Measurements from ENCODE around the gene RHOB. TPM values are rescaled to one million over a fixed set of nuclear protein-coding genes. Genes with fewer than 3 reads are reported as not detected.

RHOB gene
- total RNA-seq, 4 donors from 2014 or later = 1,174 to 1,482 (median 1,322) TPM

- Histone ChIP-seq H3K4me3 (no peak overlapping the region), H3K36me3 (no peaks in the 10 kb centered on the region), H3K4me1 (peaks cover 0 to 50% (median 17%) of the 10 kb centered on the region in 3 donors), H3K27me3 (no peaks in the 10 kb centered on the region), H3K27ac (peak overlapping the region in 2 of 4 donors; percentile 45 to 67), H3K9me3 (no peaks in the 10 kb centered on the region)
- TF ChIP-seq POLR2AphosphoS5 (IDR thresholded peaks at IDR 0.05) (no peak), EP300 (IDR thresholded peaks at IDR 0.05) (no peak), POLR2A (IDR thresholded peaks at IDR 0.05) (no peak)
- TF ChIP-seq, protein P1, sequence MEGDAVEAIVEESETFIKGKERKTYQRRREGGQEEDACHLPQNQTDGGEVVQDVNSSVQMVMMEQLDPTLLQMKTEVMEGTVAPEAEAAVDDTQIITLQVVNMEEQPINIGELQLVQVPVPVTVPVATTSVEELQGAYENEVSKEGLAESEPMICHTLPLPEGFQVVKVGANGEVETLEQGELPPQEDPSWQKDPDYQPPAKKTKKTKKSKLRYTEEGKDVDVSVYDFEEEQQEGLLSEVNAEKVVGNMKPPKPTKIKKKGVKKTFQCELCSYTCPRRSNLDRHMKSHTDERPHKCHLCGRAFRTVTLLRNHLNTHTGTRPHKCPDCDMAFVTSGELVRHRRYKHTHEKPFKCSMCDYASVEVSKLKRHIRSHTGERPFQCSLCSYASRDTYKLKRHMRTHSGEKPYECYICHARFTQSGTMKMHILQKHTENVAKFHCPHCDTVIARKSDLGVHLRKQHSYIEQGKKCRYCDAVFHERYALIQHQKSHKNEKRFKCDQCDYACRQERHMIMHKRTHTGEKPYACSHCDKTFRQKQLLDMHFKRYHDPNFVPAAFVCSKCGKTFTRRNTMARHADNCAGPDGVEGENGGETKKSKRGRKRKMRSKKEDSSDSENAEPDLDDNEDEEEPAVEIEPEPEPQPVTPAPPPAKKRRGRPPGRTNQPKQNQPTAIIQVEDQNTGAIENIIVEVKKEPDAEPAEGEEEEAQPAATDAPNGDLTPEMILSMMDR (IDR thresholded peaks at IDR 0.05) = no peak
- no peak for ATAC-seq
- WGBS, 2 donors (ENCODE audit: low coverage in 1 of 2) = 82 to 100% methylated on average over 1 to 2 of the region's 7 CpGs
These were observed 38.9 kb downstream of the RHOB start for GRCh38 chr2:20485612-20486388.

GRCh38 chr2:20486571-20486970, 39.7 kb downstream of the RHOB start:
- Histone ChIP-seq H3K27ac (no peak overlapping the region), H3K4me3 (no peak overlapping the region), H3K4me1 (peaks cover 0 to 55% (median 17%) of the 10 kb centered on the region in 3 donors), H3K36me3 (no peaks in the 10 kb centered on the region), H3K9me3 (no peaks in the 10 kb centered on the region), H3K27me3 (no peaks in the 10 kb centered on the region)
- no peak for TF ChIP-seq POLR2AphosphoS5 (IDR thresholded peaks at IDR 0.05)
- TF ChIP-seq, protein P1 (IDR thresholded peaks at IDR 0.05) = no peak
- TF ChIP-seq POLR2A (IDR thresholded peaks at IDR 0.05) = no peak
- no peak for TF ChIP-seq EP300 (IDR thresholded peaks at IDR 0.05)
- ATAC-seq = no peak
- WGBS, 2 donors (ENCODE audit: low coverage in 1 of 2) = 94% methylated on average over 3 of the region's 3 CpGs; no CpG with 5 or more reads in 1 of the 2 donors

GRCh38 chr2:20487030-20487391, 40.1 kb downstream of the RHOB start:
- Histone ChIP-seq H3K27me3 (no peaks in the 10 kb centered on the region), H3K4me3 (no peak overlapping the region), H3K9me3 (no peaks in the 10 kb centered on the region), H3K4me1 (peaks cover 0 to 57% (median 15%) of the 10 kb centered on the region in 3 donors), H3K27ac (no peak overlapping the region), H3K36me3 (no peaks in the 10 kb centered on the region)
- TF ChIP-seq, protein P1 (IDR thresholded peaks at IDR 0.05) = no peak
- no peak for TF ChIP-seq EP300 (IDR thresholded peaks at IDR 0.05)
- no peak for TF ChIP-seq POLR2AphosphoS5 (IDR thresholded peaks at IDR 0.05)
- no peak for TF ChIP-seq POLR2A (IDR thresholded peaks at IDR 0.05)
- ATAC-seq = no peak
- WGBS, 2 donors (ENCODE audit: low coverage in 1 of 2) = 100% methylated on average over 1 of the region's 3 CpGs; no CpG with 5 or more reads in 1 of the 2 donors

DNA sequence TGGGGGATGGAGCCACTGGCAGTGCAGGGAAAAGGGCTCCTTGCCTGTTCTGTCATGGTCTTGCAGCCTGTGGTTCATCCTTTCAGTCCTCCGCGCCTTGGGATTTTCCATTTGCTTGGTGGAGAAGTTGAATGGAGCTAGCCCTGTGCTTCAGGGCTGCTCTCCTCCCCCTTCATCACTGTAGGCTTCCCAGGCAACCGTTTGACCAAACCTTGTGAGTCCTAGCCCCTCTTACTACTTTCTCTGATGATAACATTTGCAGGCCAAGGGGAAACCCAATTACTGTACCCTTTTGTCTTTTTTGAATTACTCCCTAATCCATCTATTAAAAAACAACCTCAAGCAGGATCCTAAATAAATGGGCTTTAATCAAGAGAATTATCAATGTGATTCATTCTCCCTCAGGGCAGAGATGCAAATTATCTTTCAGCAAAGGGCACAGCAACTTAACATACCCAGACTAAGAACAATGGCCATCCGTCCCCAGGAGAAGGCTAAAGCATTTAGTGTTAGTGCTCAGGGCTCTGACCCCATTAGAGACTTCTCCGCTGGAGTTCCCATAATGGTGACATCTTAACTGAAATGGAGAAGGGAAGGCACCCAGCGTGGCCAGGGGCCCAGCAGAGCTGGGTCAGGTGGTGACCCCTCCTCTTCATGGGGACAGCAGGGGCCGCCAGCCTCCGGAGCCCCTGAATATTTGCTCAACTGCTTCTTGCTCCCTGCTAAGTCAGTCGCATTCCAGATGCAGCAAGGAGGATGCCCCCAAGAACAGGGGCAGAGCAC, 40.7 kb downstream of the RHOB start:
- Histone ChIP-seq H3K36me3 (no peaks in the 10 kb centered on the region), H3K27ac (peak overlapping the region in 1 of 4 donors; percentile 24), H3K9me3 (no peaks in the 10 kb centered on the region), H3K27me3 (no peaks in the 10 kb centered on the region), H3K4me1 (peaks cover 0 to 56% (median 15%) of the 10 kb centered on the region in 3 donors), H3K4me3 (no peak overlapping the region)
- 82 to 87% methylated on average over 3 to 5 of the region's 9 CpGs for WGBS, 2 donors (ENCODE audit: low coverage in 1 of 2)
- ATAC-seq = no peak
- TF ChIP-seq EP300 (IDR thresholded peaks at IDR 0.05) (no peak), POLR2AphosphoS5 (IDR thresholded peaks at IDR 0.05) (no peak), POLR2A (IDR thresholded peaks at IDR 0.05) (no peak)
- TF ChIP-seq, protein P1 (IDR thresholded peaks at IDR 0.05) = no peak
